ENCODE measurements around the gene SYNDIG1.
A peak's percentile ranks its signal among the peaks of the same experiment; 100 is the strongest.

SYNDIG1 gene

GRCh38 chr20:24469116-24469893 lies at the start of gene SYNDIG1:
Gene SYNDIG1, plus strand, starts transcription at chr20:24469629. Its CDS starts 73,469 bp downstream, at chr20:24543098.
- peak; percentile 80 for DNase-seq (ENCODE audit: low spot score)

GRCh38 chr20:24419786-24420185 lies 49.6 kb upstream of the SYNDIG1 start:
- no peak for DNase-seq (ENCODE audit: low spot score)

GRCh38 chr20:24420567-24420966 lies 48.9 kb upstream of the SYNDIG1 start:
- no peak for DNase-seq (ENCODE audit: low spot score)

- no peak for DNase-seq (ENCODE audit: low spot score)
Measured at GRCh38 chr20:24421071-24421470, 48.4 kb upstream of the SYNDIG1 start.

- DNase-seq (ENCODE audit: low spot score): no peak
Measured at GRCh38 chr20:24422091-24422760, 47.2 kb upstream of the SYNDIG1 start.

GRCh38 chr20:24423390-24424313 lies 45.8 kb upstream of the SYNDIG1 start:
- no peak for DNase-seq (ENCODE audit: low spot score)

GRCh38 chr20:24425523-24426135 lies 43.8 kb upstream of the SYNDIG1 start:
- peak; percentile 35 for DNase-seq (ENCODE audit: low spot score)

- DNase-seq (ENCODE audit: low spot score): no peak
Measured at GRCh38 chr20:24431279-24432045, 38.0 kb upstream of the SYNDIG1 start.

- DNase-seq (ENCODE audit: low spot score): peak; percentile 42
Measured at GRCh38 chr20:24432046-24432442, 37.4 kb upstream of the SYNDIG1 start.

- DNase-seq (ENCODE audit: low spot score): no peak
Measured at GRCh38 chr20:24436160-24436559, 33.3 kb upstream of the SYNDIG1 start.

- DNase-seq (ENCODE audit: low spot score): no peak
Measured at GRCh38 chr20:24437196-24438082, 32.0 kb upstream of the SYNDIG1 start.

GRCh38 chr20:24438331-24438730 lies 31.1 kb upstream of the SYNDIG1 start:
- DNase-seq (ENCODE audit: low spot score): no peak

GRCh38 chr20:24439737-24440387 lies 29.6 kb upstream of the SYNDIG1 start:
- no peak for DNase-seq (ENCODE audit: low spot score)

GRCh38 chr20:24441661-24442060 lies 27.8 kb upstream of the SYNDIG1 start:
- DNase-seq (ENCODE audit: low spot score): no peak

- DNase-seq (ENCODE audit: low spot score): no peak
Measured at GRCh38 chr20:24442909-24443308, 26.5 kb upstream of the SYNDIG1 start.

- DNase-seq (ENCODE audit: low spot score): peak; percentile 45
Measured at GRCh38 chr20:24443436-24443835, 26.0 kb upstream of the SYNDIG1 start.

GRCh38 chr20:24444526-24445190 lies 24.8 kb upstream of the SYNDIG1 start:
- no peak for DNase-seq (ENCODE audit: low spot score)

GRCh38 chr20:24445510-24446170 lies 23.8 kb upstream of the SYNDIG1 start:
- no peak for DNase-seq (ENCODE audit: low spot score)
